HCT116 (cell line): ENCODE results near the gene MYBPC2.

Experiments used
- ELF1 ChIP-seq: IDR thresholded peaks from 2 replicates; pipeline ENCODE4 v1.6.1; 2012; ENCODE audit warnings: low read depth, borderline replicate concordance
- EZH2 ChIP-seq: fragments of 200-600 bp; sonication (generic); IDR thresholded peaks from 2 replicates; pipeline ENCODE4 v1.6.1; 2017; ENCODE audit warnings: antibody characterized with exemption, mixed run types
- POLR2A ChIP-seq: IDR thresholded peaks from 2 replicates; pipeline ENCODE4 v1.7.0; 2011; ENCODE audit warnings: borderline replicate concordance; ENCODE audit not compliant: insufficient read depth, insufficient read length; ENCODE audit errors: extremely low read depth
- POLR2AphosphoS5 ChIP-seq: IDR thresholded peaks from 2 replicates; pipeline ENCODE4 v1.6.1; 2011; ENCODE audit warnings: mild to moderate bottlenecking, low read depth, low read length, moderate library complexity
- RAD21 ChIP-seq: IDR thresholded peaks from 2 replicates; pipeline ENCODE4 v1.6.1; 2012; ENCODE audit warnings: low read depth, mild to moderate bottlenecking
- SP1 ChIP-seq: IDR thresholded peaks from 2 replicates; pipeline ENCODE4 v1.6.1; 2012; ENCODE audit warnings: low read depth
- YY1 ChIP-seq: IDR thresholded peaks from 2 replicates; pipeline ENCODE4 v1.6.1; 2011; ENCODE audit warnings: low read length, low read depth, moderate library complexity, mild to moderate bottlenecking; ENCODE audit not compliant: insufficient replicate concordance; ENCODE audit errors: extremely low read depth
- TF ChIP-seq, protein P1 (sequence below), 3 experiments: fragments of 200-600 bp in 1 of 3; sonication (generic) in 1 of 3; IDR thresholded peaks in 2 of 3; conservative IDR thresholded peaks in 1 of 3; 2 replicates each; pipeline ENCODE4 v1.5.1; 2012 to 2017; ENCODE audit warnings: low read depth in 2 of 3, low read length in 2 of 3, antibody characterized with exemption in 1 of 3, borderline replicate concordance in 1 of 3, control low read depth in 1 of 3, mild to moderate bottlenecking in 1 of 3, mixed read lengths in 1 of 3, mixed run types in 1 of 3, moderate library complexity in 1 of 3; ENCODE audit not compliant: insufficient read depth in 1 of 3
- TF ChIP-seq, protein P2 (sequence below): IDR thresholded peaks from 2 replicates; pipeline ENCODE4 v1.6.1; 2012
- TF ChIP-seq, protein P3 (sequence below): IDR thresholded peaks from 2 replicates; pipeline ENCODE4 v1.6.1; 2012; ENCODE audit warnings: low read depth

DNA sequence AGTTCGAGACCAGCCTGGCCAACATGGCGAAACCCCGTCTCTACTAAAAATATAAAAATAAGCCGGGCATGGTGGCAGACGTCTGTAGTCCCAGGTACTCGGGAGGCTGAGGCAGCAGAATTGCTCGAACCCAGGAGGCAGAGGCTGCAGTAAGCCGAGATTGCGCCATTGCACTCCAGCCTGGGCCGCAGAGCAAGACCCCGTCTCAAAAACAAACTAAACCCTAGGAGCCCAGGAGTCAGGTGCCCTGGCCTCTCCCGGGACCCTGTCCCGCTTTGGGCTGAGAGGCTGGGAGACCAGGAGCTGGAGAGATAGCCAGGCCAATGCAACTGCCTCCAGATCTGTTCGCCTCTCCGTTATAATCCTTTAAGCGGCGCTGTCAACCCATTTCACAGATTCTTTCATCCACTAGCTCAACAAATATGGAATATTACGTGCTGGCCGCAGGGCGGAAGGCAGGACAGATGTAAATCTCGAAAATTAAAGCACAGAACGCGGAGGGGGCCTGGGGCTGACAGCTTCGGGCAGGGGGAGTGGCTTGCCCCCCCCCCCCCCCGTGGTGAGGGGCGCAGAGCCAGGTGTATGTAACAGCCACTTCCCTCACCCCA lies 5.3 kb upstream of the MYBPC2 start:
- TF ChIP-seq, protein P1, sequence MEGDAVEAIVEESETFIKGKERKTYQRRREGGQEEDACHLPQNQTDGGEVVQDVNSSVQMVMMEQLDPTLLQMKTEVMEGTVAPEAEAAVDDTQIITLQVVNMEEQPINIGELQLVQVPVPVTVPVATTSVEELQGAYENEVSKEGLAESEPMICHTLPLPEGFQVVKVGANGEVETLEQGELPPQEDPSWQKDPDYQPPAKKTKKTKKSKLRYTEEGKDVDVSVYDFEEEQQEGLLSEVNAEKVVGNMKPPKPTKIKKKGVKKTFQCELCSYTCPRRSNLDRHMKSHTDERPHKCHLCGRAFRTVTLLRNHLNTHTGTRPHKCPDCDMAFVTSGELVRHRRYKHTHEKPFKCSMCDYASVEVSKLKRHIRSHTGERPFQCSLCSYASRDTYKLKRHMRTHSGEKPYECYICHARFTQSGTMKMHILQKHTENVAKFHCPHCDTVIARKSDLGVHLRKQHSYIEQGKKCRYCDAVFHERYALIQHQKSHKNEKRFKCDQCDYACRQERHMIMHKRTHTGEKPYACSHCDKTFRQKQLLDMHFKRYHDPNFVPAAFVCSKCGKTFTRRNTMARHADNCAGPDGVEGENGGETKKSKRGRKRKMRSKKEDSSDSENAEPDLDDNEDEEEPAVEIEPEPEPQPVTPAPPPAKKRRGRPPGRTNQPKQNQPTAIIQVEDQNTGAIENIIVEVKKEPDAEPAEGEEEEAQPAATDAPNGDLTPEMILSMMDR (IDR thresholded peaks at IDR 0.05 in 2 of 3, conservative IDR thresholded peaks at IDR 0.05 in 1 of 3; ENCODE audit: borderline replicate concordance in 1 of 3, insufficient read depth in 1 of 3, low read depth in 2 of 3, low read length in 2 of 3) = no peak
- TF ChIP-seq, protein P2, sequence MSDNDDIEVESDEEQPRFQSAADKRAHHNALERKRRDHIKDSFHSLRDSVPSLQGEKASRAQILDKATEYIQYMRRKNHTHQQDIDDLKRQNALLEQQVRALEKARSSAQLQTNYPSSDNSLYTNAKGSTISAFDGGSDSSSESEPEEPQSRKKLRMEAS = no peak
- no peak for TF ChIP-seq EZH2
- no peak for TF ChIP-seq RAD21
- TF ChIP-seq ELF1 = no peak
- TF ChIP-seq POLR2AphosphoS5 = no peak
- TF ChIP-seq POLR2A = no peak
- no peak for TF ChIP-seq YY1
- TF ChIP-seq SP1 = no peak
- TF ChIP-seq, protein P3, sequence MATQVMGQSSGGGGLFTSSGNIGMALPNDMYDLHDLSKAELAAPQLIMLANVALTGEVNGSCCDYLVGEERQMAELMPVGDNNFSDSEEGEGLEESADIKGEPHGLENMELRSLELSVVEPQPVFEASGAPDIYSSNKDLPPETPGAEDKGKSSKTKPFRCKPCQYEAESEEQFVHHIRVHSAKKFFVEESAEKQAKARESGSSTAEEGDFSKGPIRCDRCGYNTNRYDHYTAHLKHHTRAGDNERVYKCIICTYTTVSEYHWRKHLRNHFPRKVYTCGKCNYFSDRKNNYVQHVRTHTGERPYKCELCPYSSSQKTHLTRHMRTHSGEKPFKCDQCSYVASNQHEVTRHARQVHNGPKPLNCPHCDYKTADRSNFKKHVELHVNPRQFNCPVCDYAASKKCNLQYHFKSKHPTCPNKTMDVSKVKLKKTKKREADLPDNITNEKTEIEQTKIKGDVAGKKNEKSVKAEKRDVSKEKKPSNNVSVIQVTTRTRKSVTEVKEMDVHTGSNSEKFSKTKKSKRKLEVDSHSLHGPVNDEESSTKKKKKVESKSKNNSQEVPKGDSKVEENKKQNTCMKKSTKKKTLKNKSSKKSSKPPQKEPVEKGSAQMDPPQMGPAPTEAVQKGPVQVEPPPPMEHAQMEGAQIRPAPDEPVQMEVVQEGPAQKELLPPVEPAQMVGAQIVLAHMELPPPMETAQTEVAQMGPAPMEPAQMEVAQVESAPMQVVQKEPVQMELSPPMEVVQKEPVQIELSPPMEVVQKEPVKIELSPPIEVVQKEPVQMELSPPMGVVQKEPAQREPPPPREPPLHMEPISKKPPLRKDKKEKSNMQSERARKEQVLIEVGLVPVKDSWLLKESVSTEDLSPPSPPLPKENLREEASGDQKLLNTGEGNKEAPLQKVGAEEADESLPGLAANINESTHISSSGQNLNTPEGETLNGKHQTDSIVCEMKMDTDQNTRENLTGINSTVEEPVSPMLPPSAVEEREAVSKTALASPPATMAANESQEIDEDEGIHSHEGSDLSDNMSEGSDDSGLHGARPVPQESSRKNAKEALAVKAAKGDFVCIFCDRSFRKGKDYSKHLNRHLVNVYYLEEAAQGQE = no peak
